K562 (cell line): ENCODE measurements around the gene ZBTB46. TPM values are rescaled to one million over a fixed set of nuclear protein-coding genes. Genes with fewer than 3 reads are reported as not detected.
A peak's percentile ranks its signal among the peaks of the same experiment; 100 is the strongest.
"Not testable (repeated sequence)": the region's sequence is repeated elsewhere in the genome, so short reads cannot be mapped to it uniquely, and the experiment has no call there.

Source experiments
- ATAC-seq: fragments of 200-7000 bp; cut with Tn5 transposase; 3 replicates; pipeline ENCODE4 v1.9.1; 2020; ENCODE audit warnings: moderate library complexity
- BruUV-seq: library from RNA; stranded (reverse); fragments of 400-500 nt; replicated peaks from 2 replicates; lab custom pipeline; 2021; lab: Mats Ljungman, UMichigan
- CTCF ChIA-PET: fragments of 300-600 bp; formaldehyde crosslinking; extraction: SDS; loops from one replicate; lab custom pipeline; 2021; ENCODE audit warnings: low intra/inter-chr PET ratio; lab: Yijun Ruan, JAX
- POLR2A ChIA-PET: fragments of 300-600, 350-650 bp; sonication (Branson Sonifier 250); formaldehyde crosslinking; extraction: SDS; loops from one replicate; lab custom pipeline; 2021; ENCODE audit warnings: antibody characterized with exemption, inconsistent platforms; lab: Yijun Ruan, JAX
- DNase-seq, 4 experiments: peaks; one replicate each; pipeline versions ENCODE4 v3.0.0 to v3.0.0-alpha.2; 2011 to 2018; ENCODE audit warnings: low spot score in 3 of 4, mixed read lengths in 3 of 4; ENCODE audit errors: extremely low read depth in 1 of 4
- FAIRE-seq: peaks from 2 replicates; lab custom pipeline; 2011; peaks lifted over from hg19 to GRCh38; lab: Jason Lieb, UNC
- H2AFZ ChIP-seq: 2 replicates; pipeline ENCODE4 v1.6.0; 2011; ENCODE audit warnings: low read depth, low read length, control low read depth, inconsistent platforms
- H3K27ac ChIP-seq: fragments of 200-600 bp; 3 replicates; pipeline ENCODE4 v1.8.0; 2011; ENCODE audit warnings: low read depth, mild to moderate bottlenecking, control low read depth, inconsistent platforms, low read length, moderate library complexity, mixed read lengths; ENCODE audit errors: extremely low read depth
- H3K27me3 ChIP-seq, 2 experiments: fragments of 300-600 bp in 1 of 2; 2 replicates in 1 of 2; 3 replicates in 1 of 2; pipeline versions ENCODE4 v1.6.0 to v1.8.0; 2011; ENCODE audit warnings: inconsistent platforms in 2 of 2, low read length in 2 of 2, mild to moderate bottlenecking in 1 of 2, mixed read lengths in 1 of 2, moderate library complexity in 1 of 2; ENCODE audit not compliant: control insufficient read depth in 2 of 2, insufficient read depth in 2 of 2
- H3K36me3 ChIP-seq: fragments of 300-600 bp; 3 replicates; pipeline ENCODE4 v1.8.0; 2011; ENCODE audit warnings: mild to moderate bottlenecking, low read length, inconsistent platforms; ENCODE audit not compliant: control insufficient read depth, insufficient read depth
- H3K4me1 ChIP-seq, 2 experiments: fragments of 200-600 bp in 1 of 2; replicated peaks in 1 of 2; 2 replicates in 1 of 2; 3 replicates in 1 of 2; pipeline versions ENCODE4 v1.5.1 to v1.8.0; 2011; ENCODE audit warnings: inconsistent platforms in 2 of 2, low read length in 2 of 2, mild to moderate bottlenecking in 1 of 2, mixed read lengths in 1 of 2, moderate library complexity in 1 of 2; ENCODE audit not compliant: control insufficient read depth in 2 of 2, insufficient read depth in 2 of 2
- H3K4me2 ChIP-seq: 2 replicates; pipeline ENCODE4 v1.6.1; 2011; ENCODE audit warnings: low read length, control low read depth, inconsistent platforms, mixed read lengths; ENCODE audit not compliant: insufficient read depth
- H3K4me3 ChIP-seq: fragments of 200-600 bp; sonication (generic), shearing (Covaris generic); 2 replicates; pipeline ENCODE4 v1.5.1; 2016; ENCODE audit warnings: control low read depth, inconsistent platforms
- H3K79me2 ChIP-seq: fragments of 200-600 bp; 3 replicates; pipeline ENCODE4 v1.8.0; 2011; ENCODE audit warnings: low read length, inconsistent platforms; ENCODE audit not compliant: control insufficient read depth, insufficient read depth
- H3K9ac ChIP-seq, 2 experiments: 2 replicates each; pipeline versions ENCODE4 v1.6.0 to v1.6.1; 2011; ENCODE audit warnings: low read depth in 2 of 2, low read length in 2 of 2, control low read depth in 1 of 2, inconsistent platforms in 1 of 2, mild to moderate bottlenecking in 1 of 2, mixed read lengths in 1 of 2; ENCODE audit not compliant: insufficient read depth in 1 of 2
- H3K9me1 ChIP-seq: one replicate; pipeline ENCODE4 v1.6.0; 2011; ENCODE audit warnings: inconsistent platforms, mild to moderate bottlenecking, low read length, moderate library complexity; ENCODE audit not compliant: control insufficient read depth, insufficient read depth
- H3K9me3 ChIP-seq: replicated peaks from 2 replicates; pipeline ENCODE4 v1.5.1; 2011; ENCODE audit warnings: low read depth, low read length, inconsistent platforms; ENCODE audit not compliant: control insufficient read depth, insufficient read depth
- H4K20me1 ChIP-seq: replicated peaks from 2 replicates; pipeline ENCODE4 v1.6.1; 2011; ENCODE audit warnings: low read length, inconsistent platforms, mixed read lengths; ENCODE audit not compliant: control insufficient read depth, insufficient read depth
- MXI1 ChIP-seq: IDR thresholded peaks from 2 replicates; pipeline ENCODE4 v1.6.1; 2011; ENCODE audit warnings: low read depth, mild to moderate bottlenecking, improper control_type of control experiment, low read length
- POLR2G ChIP-seq: fragments of 200-400 bp; formaldehyde crosslinking; IDR thresholded peaks from 2 replicates; pipeline ENCODE4 v1.6.1; 2017; ENCODE audit warnings: low read depth, mild to moderate bottlenecking, antibody characterized with exemption, low read length, moderate library complexity
- TCF7 ChIP-seq: sonication (generic); IDR thresholded peaks from 2 replicates; pipeline ENCODE4 v1.6.1; 2016; ENCODE audit warnings: antibody characterized with exemption, borderline replicate concordance
- VEZF1 ChIP-seq: fragments of 200-800 bp; sonication (Bioruptor generic); IDR thresholded peaks from 2 replicates; pipeline ENCODE4 v1.6.1; 2017; ENCODE audit warnings: missing genetic modification characterization, missing compliant biosample characterization
- ZBTB7A ChIP-seq: IDR thresholded peaks from 2 replicates; pipeline ENCODE4 v1.6.1; 2011; ENCODE audit warnings: low read depth, mild to moderate bottlenecking, low read length, moderate library complexity, borderline replicate concordance; ENCODE audit not compliant: control insufficient read depth
- WGBS: fragments of 100-300 bp; shearing (Covaris generic); methylation state at CpG from one replicate; pipeline ENCODE4 v1.1.6; 2016; ENCODE audit warnings: low coverage, mixed read lengths; ENCODE audit not compliant: insufficient coverage; ENCODE audit errors: missing lambda C conversion rate; 5-methylcytosine and 5-hydroxymethylcytosine counted together
- in situ Hi-C: fragments of 300-500 bp; cut with MboI; formaldehyde crosslinking; loops from 4 replicates; pipeline ENCODE4 v1.15.0; 2018; ENCODE audit warnings: inconsistent platforms, mixed read lengths
- intact Hi-C: fragments of 100-400 bp; cut with micrococcal nuclease; formaldehyde crosslinking; loops from 2 replicates; pipeline ENCODE4 v1.14.2; 2022
- polyA plus RNA-seq, 8 experiments: library from polyadenylated mRNA; depleted of rRNA in 4 of 8; stranded (reverse) in 5 of 8; unstranded in 3 of 8; fragments of >200 nt; fragmentation: Nextera tagmentation in 2 of 8; fragmentation: Illumina TruSeq in 1 of 8; extraction: Ambion mirVana in 2 of 8; extraction: Trizol in 1 of 8; gene quantifications; 2 replicates each; pipeline versions ENCODE4 v1.2.1 to v1.2.3, GENCODE V29; 2011 to 2014; ENCODE audit warnings: inconsistent platforms in 1 of 8, missing spikeins in 1 of 8
- total RNA-seq, 7 experiments: library from RNA; depleted of rRNA in 6 of 7; stranded (reverse); fragments of >200 nt in 6 of 7; fragmentation: Illumina TruSeq in 2 of 7; extraction: Trizol in 2 of 7; gene quantifications; 2 replicates each; pipeline versions ENCODE4 v1.2.1 to v1.2.3, GENCODE V29; 2011 to 2021; ENCODE audit warnings: low replicate concordance in 1 of 7
- TF ChIP-seq, protein P1 (sequence below): sonication (generic); formaldehyde crosslinking; IDR thresholded peaks from 2 replicates; pipeline ENCODE4 v1.8.1; 2022; ENCODE audit warnings: missing genetic modification reagents

ZBTB46 gene
- total and polyA plus RNA-seq, 9 of the 15 experiments (the other 6 are each of a cell fraction or from before 2014, with no cell fraction given): 0.29 to 4.1 (median 1.1) TPM

GRCh38 chr20:63854069-63854765 lies 23.2 kb upstream of the ZBTB46 start:
- in situ Hi-C loops: no loop called here
- POLR2A ChIA-PET: interaction anchor here (2.3 kb wide), 1 partner anchor 10 kb away, joined by 13 read pairs; the partner anchor contains the start of gene TPD52L2
- H3K4me1 ChIP-seq: peaks cover 18 to 59% of the 10 kb centered on the region in 2 experiments
- ATAC-seq (no peak; the same call in 2 of the 3 replicates), DNase-seq (peak in 1 of 4 experiments; percentile 42), FAIRE-seq (no peak)
- H3K9me3 ChIP-seq: no peaks in the 10 kb centered on the region
- CTCF ChIA-PET: no interaction called here
- H3K4me3 ChIP-seq: no peak overlapping the region
- TF ChIP-seq MXI1 (no peak), TCF7 (peak; percentile 65; the same call in 1 of the 2 replicates), ZBTB7A (peak; percentile 28; the same call in 1 of the 2 replicates), POLR2G (peak; percentile 71), VEZF1 (CRISPR knock-in tag) (0 out of 2 replicates have a peak, but pooled peaks have one; percentile 28)
- TF ChIP-seq, protein P1, sequence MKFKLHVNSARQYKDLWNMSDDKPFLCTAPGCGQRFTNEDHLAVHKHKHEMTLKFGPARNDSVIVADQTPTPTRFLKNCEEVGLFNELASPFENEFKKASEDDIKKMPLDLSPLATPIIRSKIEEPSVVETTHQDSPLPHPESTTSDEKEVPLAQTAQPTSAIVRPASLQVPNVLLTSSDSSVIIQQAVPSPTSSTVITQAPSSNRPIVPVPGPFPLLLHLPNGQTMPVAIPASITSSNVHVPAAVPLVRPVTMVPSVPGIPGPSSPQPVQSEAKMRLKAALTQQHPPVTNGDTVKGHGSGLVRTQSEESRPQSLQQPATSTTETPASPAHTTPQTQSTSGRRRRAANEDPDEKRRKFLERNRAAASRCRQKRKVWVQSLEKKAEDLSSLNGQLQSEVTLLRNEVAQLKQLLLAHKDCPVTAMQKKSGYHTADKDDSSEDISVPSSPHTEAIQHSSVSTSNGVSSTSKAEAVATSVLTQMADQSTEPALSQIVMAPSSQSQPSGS (CRISPR knock-in tag): no peak
- H4K20me1 ChIP-seq: no peaks in the 10 kb centered on the region
- H3K9me1 ChIP-seq: no peaks in the 10 kb centered on the region
- peak overlapping the region in 1 of 2 experiments; percentile 83; a peak in 2 of 4 replicates for H3K9ac ChIP-seq
- intact Hi-C loops: no loop called here
- H2AFZ ChIP-seq: no peak overlapping the region
- no peak overlapping the region for H3K27ac ChIP-seq
- no peaks in the 10 kb centered on the region for H3K27me3 ChIP-seq
- no peaks in the 10 kb centered on the region for H3K36me3 ChIP-seq
- H3K4me2 ChIP-seq: no peak overlapping the region
- H3K79me2 ChIP-seq: no peaks in the 10 kb centered on the region
- 66% methylated on average over 11 of the region's 17 CpGs for WGBS
- BruUV-seq: no TSS peak

DNA sequence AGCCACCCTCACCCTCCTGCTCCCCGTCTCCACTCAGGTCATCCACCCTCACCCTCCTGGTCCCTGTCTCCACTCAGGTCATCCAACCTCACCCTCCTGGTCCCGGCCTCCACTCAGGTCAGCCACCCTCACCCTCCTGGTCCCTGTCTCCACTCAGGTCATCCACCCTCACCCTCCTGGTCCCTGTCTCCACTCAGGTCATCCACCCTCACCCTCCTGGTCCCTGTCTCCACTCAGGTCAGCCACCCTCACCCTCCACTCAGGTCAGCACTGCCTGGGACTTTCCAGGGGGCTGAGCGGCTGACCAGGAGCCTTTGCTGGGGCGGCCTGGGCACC lies 22.6 kb upstream of the ZBTB46 start:
- H3K4me3 ChIP-seq, BruUV-seq, DNase-seq, H3K36me3 ChIP-seq, CTCF ChIA-PET, POLR2A ChIA-PET, H3K27ac ChIP-seq, in situ Hi-C loops, H3K27me3 ChIP-seq, H3K9me1 ChIP-seq, FAIRE-seq, H3K4me2 ChIP-seq, intact Hi-C loops, H2AFZ ChIP-seq, H3K9me3 ChIP-seq, ATAC-seq, H4K20me1 ChIP-seq, H3K79me2 ChIP-seq: not testable (repeated sequence)
- 89% methylated on average over 3 of the region's 4 CpGs for WGBS
- Histone ChIP-seq H3K9ac (peak overlapping the region in 1 of 2 experiments; percentile 83; a peak in 2 of 4 replicates), H3K4me1 (peaks cover 13 to 57% of the 10 kb centered on the region in 2 experiments)
